T-cell (primary cell): Measurements from ENCODE around the gene CROCC. TPM values are rescaled to one million over a fixed set of nuclear protein-coding genes. Genes with fewer than 3 reads are reported as not detected.

ENCODE experiments used
- ATAC-seq, 4 experiments: fragments of 200-7000 bp in 3 of 4; fragments of 150-1000 bp in 1 of 4; cut with Tn5 transposase; replicated peaks in 1 of 4; 1 replicate in 3 of 4; 2 replicates in 1 of 4; pipeline ENCODE4 v1.10.0; 2021; ENCODE audit warnings: moderate library complexity in 3 of 4, mild to moderate bottlenecking in 2 of 4, moderate number of reproducible peaks in 1 of 4
- CTCF ChIA-PET, 2 donors: fragments of 300-600 bp; sonication (Branson Sonifier 250); formaldehyde crosslinking; loops; one replicate each; lab custom pipeline; 2022; ENCODE audit warnings: antibody characterized with exemption in 2 of 2; lab: Charles Lee
- POLR2A ChIA-PET, 2 donors: fragments of 300-600 bp; sonication (Branson Sonifier 250); formaldehyde crosslinking; loops; one replicate each; lab custom pipeline; 2022; ENCODE audit warnings: antibody characterized with exemption in 2 of 2; lab: Charles Lee
- DNase-seq, 35 experiments: peaks; one replicate each; pipeline versions ENCODE4 v3.0.0 to v3.0.0-alpha.2; 2013 to 2023
- H3K27ac ChIP-seq: one replicate; pipeline ENCODE4 v1.5.1; 2013; ENCODE audit warnings: low read length
- H3K27me3 ChIP-seq, 2 experiments: replicated peaks in 1 of 2; 1 replicate in 1 of 2; 2 replicates in 1 of 2; pipeline versions ENCODE4 v1.6.1 to v1.7.0; 2013; ENCODE audit warnings: low read length in 1 of 2, mixed read lengths in 1 of 2; ENCODE audit not compliant: control insufficient read depth in 2 of 2, insufficient read depth in 2 of 2; ENCODE audit errors: extremely low read depth in 1 of 2
- H3K36me3 ChIP-seq, 2 donors: 1 replicate in 1 of 2; 2 replicates in 1 of 2; pipeline versions ENCODE4 v1.6.1 to v1.7.0; 2013; ENCODE audit warnings: low read length in 1 of 2; ENCODE audit not compliant: control insufficient read depth in 2 of 2, insufficient read depth in 1 of 2; ENCODE audit errors: extremely low read depth in 1 of 2
- H3K4me1 ChIP-seq, 2 experiments: 1 replicate in 1 of 2; 2 replicates in 1 of 2; pipeline versions ENCODE4 v1.6.1 to v1.7.0; 2013; ENCODE audit warnings: low read length in 2 of 2, mixed read lengths in 1 of 2; ENCODE audit not compliant: insufficient read depth in 2 of 2, control insufficient read depth in 1 of 2; ENCODE audit errors: extremely low read depth in 1 of 2
- H3K4me3 ChIP-seq, 2 donors: 1 replicate in 1 of 2; 2 replicates in 1 of 2; pipeline versions ENCODE4 v1.5.1 to v1.7.0; 2013; ENCODE audit warnings: mild to moderate bottlenecking in 2 of 2, low read length in 1 of 2, moderate library complexity in 1 of 2; ENCODE audit not compliant: control insufficient read depth in 1 of 2; ENCODE audit errors: extremely low read depth in 1 of 2
- H3K9me3 ChIP-seq: 2 replicates; pipeline ENCODE4 v1.7.0; 2013
- H3K27ac Mint-ChIP-seq, 2 donors: one replicate each; pipeline ENCODE4 v1.8.0; 2020 to 2021; ENCODE audit warnings: mild to moderate bottlenecking in 2 of 2, mixed read lengths in 2 of 2
- H3K27me3 Mint-ChIP-seq, 2 donors: one replicate each; pipeline ENCODE4 v1.8.0; 2021 to 2022; ENCODE audit warnings: mixed read lengths in 2 of 2
- H3K36me3 Mint-ChIP-seq: one replicate; pipeline ENCODE4 v1.8.0; 2021; ENCODE audit warnings: mixed read lengths
- H3K4me1 Mint-ChIP-seq, 3 donors: one replicate each; pipeline ENCODE4 v1.8.0; 2020 to 2022; ENCODE audit warnings: mixed read lengths in 3 of 3, mild to moderate bottlenecking in 1 of 3
- H3K4me3 Mint-ChIP-seq, 3 donors: one replicate each; pipeline ENCODE4 v1.8.0; 2020 to 2022; ENCODE audit warnings: mild to moderate bottlenecking in 3 of 3, mixed read lengths in 3 of 3, moderate library complexity in 3 of 3
- H3K9me3 Mint-ChIP-seq, 3 donors: one replicate each; pipeline ENCODE4 v1.8.0; 2020 to 2022; ENCODE audit warnings: mixed read lengths in 3 of 3
- WGBS: methylation state at CpG from one replicate; pipeline ENCODE4 v1.1.5; 2013; ENCODE audit warnings: missing lambda C conversion rate; ENCODE audit not compliant: insufficient coverage; 5-methylcytosine and 5-hydroxymethylcytosine counted together
- total RNA-seq, 35 experiments: library from RNA in 6 of 35; stranded (reverse) in 6 of 35; fragments of 120-200 nt in 1 of 35; gene quantifications; one replicate each; pipeline versions ENCODE4 v1.2.1 to v1.2.4 and lab custom pipeline; 2013 to 2026

CROCC gene
- total RNA-seq, 5 donors from 2014 or later (not counting 1 experiment from before 2014, with no cell fraction given): 59.3 to 104 (median 86.4) TPM

GRCh38 chr1:16973215-16973614 lies 51.5 kb downstream of the CROCC start:
- WGBS: 88% methylated on average over 7 of the region's 9 CpGs
- Histone ChIP-seq H3K4me3 (no peak overlapping the region), H3K27ac (no peak overlapping the region), H3K36me3 (peaks cover 3 to 5% of the 10 kb centered on the region in 2 donors), H3K27me3 (no peaks in the 10 kb centered on the region), H3K4me1 (no peaks in the 10 kb centered on the region), H3K9me3 (no peaks in the 10 kb centered on the region)
- POLR2A ChIA-PET: no interaction called here
- CTCF ChIA-PET: no interaction called here
- no peaks in the 10 kb centered on the region for H3K4me1 Mint-ChIP-seq
- H3K27me3 Mint-ChIP-seq: no peaks in the 10 kb centered on the region
- no peak for DNase-seq
- peaks cover 4% of the 10 kb centered on the region for H3K36me3 Mint-ChIP-seq
- no peaks in the 10 kb centered on the region for H3K9me3 Mint-ChIP-seq
- no peak overlapping the region for H3K4me3 Mint-ChIP-seq
- no peak for ATAC-seq
- H3K27ac Mint-ChIP-seq: no peak overlapping the region

DNA sequence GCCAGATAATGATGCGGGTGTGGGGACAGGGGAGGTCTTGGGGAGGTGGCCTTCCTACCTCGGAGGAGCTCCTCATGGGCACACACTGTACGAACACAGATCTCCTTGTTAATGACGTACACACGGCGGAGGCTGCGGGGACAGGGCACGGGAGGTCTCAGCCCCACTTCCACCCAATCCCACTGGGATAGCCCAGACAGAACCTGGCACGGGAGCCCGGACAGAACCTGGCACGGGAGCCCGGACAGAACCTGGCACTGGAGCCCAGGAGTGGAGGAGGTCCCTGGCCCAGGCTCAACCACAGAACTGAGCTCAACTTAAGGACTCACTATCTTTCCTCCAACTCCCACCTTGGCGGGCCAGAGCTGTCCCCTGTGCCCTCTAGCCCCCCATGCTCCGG lies 53.5 kb downstream of the CROCC start:
- Histone ChIP-seq H3K4me3 (no peak overlapping the region), H3K27ac (no peak overlapping the region), H3K27me3 (peaks cover 0 to 17% of the 10 kb centered on the region in 2 experiments), H3K36me3 (no peaks in the 10 kb centered on the region), H3K4me1 (peaks cover 0 to 7% of the 10 kb centered on the region in 2 experiments), H3K9me3 (no peaks in the 10 kb centered on the region)
- Mint-ChIP-seq H3K27me3 (peaks cover 0 to 2% of the 10 kb centered on the region in 2 donors), H3K36me3 (no peaks in the 10 kb centered on the region), H3K4me1 (no peaks in the 10 kb centered on the region), H3K4me3 (no peak overlapping the region), H3K27ac (no peak overlapping the region), H3K9me3 (no peaks in the 10 kb centered on the region)
- no peak for DNase-seq
- ChIA-PET POLR2A (no interaction called here), CTCF (no interaction called here)
- WGBS: 87% methylated on average over 12 of the region's 14 CpGs
- ATAC-seq: no peak

GRCh38 chr1:16975838-16976237 lies 54.1 kb downstream of the CROCC start:
- WGBS: 80% methylated on average over 14 of the region's 14 CpGs
- Mint-ChIP-seq H3K27ac (no peak overlapping the region), H3K36me3 (no peaks in the 10 kb centered on the region), H3K9me3 (no peaks in the 10 kb centered on the region), H3K4me3 (no peak overlapping the region), H3K4me1 (peaks cover 2 to 3% (median 3%) of the 10 kb centered on the region in 3 donors), H3K27me3 (peaks cover 2 to 5% of the 10 kb centered on the region in 2 donors)
- DNase-seq (no peak), ATAC-seq (no peak)
- ChIA-PET CTCF (no interaction called here), POLR2A (no interaction called here)
- H3K9me3 ChIP-seq: no peaks in the 10 kb centered on the region
- H3K36me3 ChIP-seq: no peaks in the 10 kb centered on the region
- H3K4me3 ChIP-seq: no peak overlapping the region
- H3K4me1 ChIP-seq: peaks cover 0 to 11% of the 10 kb centered on the region in 2 experiments
- H3K27me3 ChIP-seq: peaks cover 0 to 21% of the 10 kb centered on the region in 2 experiments
- no peak overlapping the region for H3K27ac ChIP-seq

DNA sequence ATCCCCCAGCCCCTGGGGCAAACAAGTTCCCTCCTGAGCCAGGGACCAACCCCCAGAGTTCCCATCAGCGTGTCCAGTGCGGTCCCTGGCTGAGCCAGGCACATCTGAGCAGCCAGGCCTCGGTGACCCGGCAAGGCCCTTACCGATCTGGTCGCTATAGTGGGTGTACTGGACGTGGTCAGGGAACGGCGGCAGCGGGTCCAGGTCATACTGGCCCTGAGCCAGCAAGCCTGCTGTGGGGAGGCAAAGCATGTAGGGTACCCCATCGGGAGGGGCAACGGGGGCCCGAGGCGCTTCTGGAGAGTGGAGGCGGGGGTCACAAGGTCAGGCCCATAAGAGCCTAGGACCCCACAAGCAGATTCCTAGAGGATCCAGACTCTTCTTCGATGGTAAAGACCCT lies 55.2 kb downstream of the CROCC start:
- WGBS: 89% methylated on average over 11 of the region's 16 CpGs
- Mint-ChIP-seq H3K27ac (no peak overlapping the region), H3K36me3 (no peaks in the 10 kb centered on the region), H3K4me1 (peaks cover 10 to 11% (median 11%) of the 10 kb centered on the region in 3 donors), H3K27me3 (peaks cover 11 to 13% of the 10 kb centered on the region in 2 donors), H3K9me3 (no peaks in the 10 kb centered on the region), H3K4me3 (no peak overlapping the region)
- peaks cover 0 to 12% of the 10 kb centered on the region in 2 experiments for H3K4me1 ChIP-seq
- CTCF ChIA-PET: no interaction called here
- H3K36me3 ChIP-seq: no peaks in the 10 kb centered on the region
- POLR2A ChIA-PET: no interaction called here
- H3K27me3 ChIP-seq: peaks cover 0 to 32% of the 10 kb centered on the region in 2 experiments
- no peak overlapping the region for H3K27ac ChIP-seq
- H3K9me3 ChIP-seq: no peaks in the 10 kb centered on the region
- ATAC-seq (no peak), DNase-seq (no peak)
- no peak overlapping the region for H3K4me3 ChIP-seq

GRCh38 chr1:16977377-16977776 lies 55.6 kb downstream of the CROCC start:
- H3K27ac Mint-ChIP-seq: no peak overlapping the region
- no peak overlapping the region for H3K4me3 Mint-ChIP-seq

DNA sequence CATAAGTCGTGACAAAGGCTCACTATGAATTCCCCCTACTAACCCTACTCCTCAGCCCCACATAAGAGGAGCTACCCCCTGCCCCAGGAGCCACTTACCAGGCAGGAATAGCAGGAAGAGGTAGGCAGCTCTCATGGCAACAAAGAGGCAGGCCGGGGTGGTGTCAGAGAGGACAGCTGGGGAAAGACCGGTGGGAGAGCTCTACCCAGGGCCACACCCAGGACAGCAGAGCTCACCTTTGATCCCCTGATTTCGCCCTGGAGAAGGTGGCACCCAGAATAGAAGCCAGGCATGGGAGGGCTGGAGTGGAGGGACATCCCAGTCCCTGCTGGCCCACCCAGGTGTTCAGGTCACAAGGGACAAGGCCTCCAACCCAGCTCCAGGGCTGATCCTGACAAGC lies 56.4 kb downstream of the CROCC start:
- H3K4me3 Mint-ChIP-seq: no peak overlapping the region
- H3K27ac Mint-ChIP-seq: no peak overlapping the region
- ChIA-PET CTCF (no interaction called here), POLR2A (no interaction called here)
- H3K9me3 Mint-ChIP-seq: no peaks in the 10 kb centered on the region
- DNase-seq (no peak), ATAC-seq (no peak)
- Histone ChIP-seq H3K4me3 (no peak overlapping the region), H3K4me1 (peaks cover 0 to 12% of the 10 kb centered on the region in 2 experiments), H3K9me3 (no peaks in the 10 kb centered on the region), H3K36me3 (no peaks in the 10 kb centered on the region), H3K27me3 (peaks cover 0 to 42% of the 10 kb centered on the region in 2 experiments), H3K27ac (no peak overlapping the region)
- no peaks in the 10 kb centered on the region for H3K36me3 Mint-ChIP-seq
- H3K4me1 Mint-ChIP-seq: peaks cover 10 to 12% (median 11%) of the 10 kb centered on the region in 3 donors
- WGBS: 86% methylated on average over 2 of the region's 4 CpGs
- H3K27me3 Mint-ChIP-seq: peaks cover 15 to 19% of the 10 kb centered on the region in 2 donors

More at GRCh38 chr1:16977377-16977776, 55.6 kb downstream of the CROCC start:
- H3K27ac ChIP-seq: no peak overlapping the region
- peaks cover 11 to 16% of the 10 kb centered on the region in 2 donors for H3K27me3 Mint-ChIP-seq
- H3K9me3 Mint-ChIP-seq: no peaks in the 10 kb centered on the region
- ATAC-seq: no peak
- H3K9me3 ChIP-seq: no peaks in the 10 kb centered on the region
- peaks cover 0 to 12% of the 10 kb centered on the region in 2 experiments for H3K4me1 ChIP-seq
- H3K4me1 Mint-ChIP-seq: peaks cover 10 to 11% (median 11%) of the 10 kb centered on the region in 3 donors
- H3K36me3 Mint-ChIP-seq: no peaks in the 10 kb centered on the region
- no peak for DNase-seq
- peaks cover 0 to 36% of the 10 kb centered on the region in 2 experiments for H3K27me3 ChIP-seq
- ChIA-PET POLR2A (no interaction called here), CTCF (interaction anchor here in 1 of 2 donors (0.6 kb wide), 1 partner anchor 48 kb away, joined by 3 read pairs; no protein-coding TSS in a partner anchor)
- H3K4me3 ChIP-seq: no peak overlapping the region
- WGBS: 94% methylated on average over 5 of the region's 5 CpGs
- no peaks in the 10 kb centered on the region for H3K36me3 ChIP-seq
